HG02973 (cell line): ENCODE measurements around the gene TGFBR3.

Experiments
- ATAC-seq: cut with Tn5 transposase; IDR thresholded peaks from one replicate; pipeline ENCODE4 v1.9.1; 2021; ENCODE audit warnings: moderate library complexity; ENCODE audit not compliant: unreplicated experiment

The TGFBR3 gene

GRCh38 chr1:91827459-91828321 is 58.3 kb downstream of the TGFBR3 start:
- ATAC-seq, result no peak

DNA sequence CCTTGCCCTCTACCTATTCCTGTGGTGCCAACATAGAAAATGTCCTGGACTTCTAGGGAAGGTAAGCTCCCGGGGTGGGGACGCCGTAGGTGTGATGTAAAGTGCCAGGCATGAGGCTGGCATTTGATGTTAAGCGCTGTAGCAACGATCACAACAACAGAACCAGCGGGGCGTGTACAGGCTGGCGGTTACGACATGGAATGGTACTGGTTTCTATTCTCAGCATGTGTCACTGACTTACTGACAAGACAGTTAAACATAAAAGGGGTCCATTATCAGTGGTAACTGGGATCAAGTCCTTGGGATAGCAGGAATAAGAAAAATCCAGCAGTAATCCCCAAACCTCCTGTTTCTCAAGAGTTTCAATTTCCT is 58.9 kb downstream of the TGFBR3 start:
- no peak for ATAC-seq

DNA sequence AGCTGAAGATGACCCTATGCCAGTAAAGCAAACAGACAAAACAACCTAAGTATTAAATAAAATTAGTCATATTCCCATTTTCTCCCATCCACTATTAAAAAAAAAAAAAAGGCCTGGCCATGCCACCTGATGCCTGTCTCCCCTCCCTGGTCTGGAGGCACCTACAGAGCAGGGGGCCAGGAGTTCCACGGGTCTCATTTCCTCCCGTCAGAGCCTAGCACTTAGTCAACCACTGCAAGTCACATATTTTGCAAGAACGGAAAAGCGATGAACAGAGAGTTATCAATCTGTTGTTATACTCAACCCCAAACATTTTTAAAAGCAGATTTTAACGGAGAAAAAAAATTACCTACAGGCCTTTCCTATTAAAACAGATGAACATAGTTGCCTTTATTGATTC is 59.3 kb downstream of the TGFBR3 start:
- ATAC-seq, result no peak

DNA sequence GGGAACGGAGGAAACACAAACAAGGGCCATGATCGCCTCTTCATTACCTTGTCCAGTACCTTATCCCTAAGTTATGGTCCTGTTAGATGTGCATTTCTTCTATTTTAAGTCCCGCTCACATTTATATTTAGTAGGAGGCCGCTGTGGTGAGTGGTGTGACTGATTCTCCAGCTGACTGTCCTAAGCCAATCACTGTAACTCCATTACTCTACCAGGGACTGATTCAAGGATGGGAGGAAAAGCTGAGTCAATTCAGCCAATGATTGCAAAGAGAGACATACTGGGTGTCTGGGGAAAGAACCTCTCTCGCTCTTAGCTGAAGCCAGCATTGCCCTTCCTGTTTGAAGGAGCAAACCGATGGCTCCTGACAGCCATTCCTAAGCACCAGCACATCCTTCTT is 59.7 kb downstream of the TGFBR3 start:
- ATAC-seq, result no peak

DNA sequence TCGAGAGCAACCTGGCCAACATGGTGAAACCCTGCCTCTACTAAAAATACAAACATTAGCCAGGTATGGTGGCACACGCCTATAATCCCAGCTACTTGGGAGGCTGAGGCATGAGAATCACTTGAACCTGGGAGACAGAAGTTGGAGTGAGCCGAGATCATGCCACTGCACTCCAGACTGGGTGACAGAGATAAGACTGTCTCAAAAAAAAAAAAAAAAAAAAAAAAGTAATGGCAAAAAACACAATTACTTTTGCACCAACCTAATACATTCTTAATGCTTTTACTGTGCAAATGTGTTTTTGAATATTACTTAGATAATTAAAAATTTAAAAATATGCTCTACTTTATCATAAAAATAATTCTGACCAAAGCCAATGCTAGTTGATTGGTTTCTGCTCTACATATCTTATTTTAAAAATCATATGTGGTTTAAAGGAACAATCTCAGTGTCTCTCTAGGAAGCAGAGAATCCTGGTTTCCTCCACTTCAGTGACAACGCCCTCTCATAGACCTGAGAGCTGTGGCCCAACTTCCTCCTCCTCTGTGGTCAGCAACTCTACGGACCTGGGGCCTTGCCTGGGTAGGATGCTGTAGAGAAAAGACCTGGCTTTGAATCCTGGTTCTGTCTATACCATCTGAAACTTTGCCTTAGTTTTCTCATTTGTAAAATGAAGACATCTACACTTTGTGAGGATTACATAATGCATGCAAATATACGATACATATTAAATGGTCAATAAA is 64.7 kb downstream of the TGFBR3 start:
- ATAC-seq, result no peak

GRCh38 chr1:91819038-91819788 is 66.7 kb downstream of the TGFBR3 start:
- ATAC-seq, result no peak

GRCh38 chr1:91818713-91818975 is 67.3 kb downstream of the TGFBR3 start:
- no peak for ATAC-seq

- no peak for ATAC-seq
Measured at GRCh38 chr1:91817211-91817905, 68.6 kb downstream of the TGFBR3 start.

DNA sequence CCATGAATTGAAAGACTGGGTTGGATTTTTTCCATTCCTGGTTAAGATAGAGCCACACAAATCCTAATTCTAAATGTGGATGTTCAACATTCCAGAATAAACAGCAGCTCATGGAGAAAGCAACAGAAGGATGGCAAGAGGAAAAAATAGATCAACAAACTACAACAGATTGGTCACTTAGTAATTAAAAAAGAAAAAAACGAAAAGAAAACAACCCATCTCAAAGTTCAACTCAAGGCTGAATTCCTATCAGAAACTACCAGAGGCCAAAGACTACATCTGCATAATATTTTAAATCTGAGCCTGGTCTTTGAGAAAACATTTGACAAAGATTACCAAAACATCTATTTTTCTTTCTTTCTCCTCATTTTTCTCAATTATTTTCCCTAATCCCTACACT is 69.9 kb downstream of the TGFBR3 start:
- no peak for ATAC-seq

- no peak for ATAC-seq
Measured at GRCh38 chr1:91814448-91814847, 71.5 kb downstream of the TGFBR3 start.

GRCh38 chr1:91813813-91814212 is 72.1 kb downstream of the TGFBR3 start:
- no peak for ATAC-seq

- ATAC-seq, result no peak
Measured at GRCh38 chr1:91811363-91812025, 74.5 kb downstream of the TGFBR3 start.

GRCh38 chr1:91809317-91809716 is 76.6 kb downstream of the TGFBR3 start:
- ATAC-seq, result no peak

- ATAC-seq, result no peak
Measured at GRCh38 chr1:91807921-91808620, 77.9 kb downstream of the TGFBR3 start.

- ATAC-seq, result no peak
Measured at GRCh38 chr1:91806769-91807700, 78.9 kb downstream of the TGFBR3 start.

- ATAC-seq, result no peak
Measured at GRCh38 chr1:91806181-91806768, 79.7 kb downstream of the TGFBR3 start.

GRCh38 chr1:91805311-91805801 is 80.6 kb downstream of the TGFBR3 start:
- ATAC-seq, result no peak

GRCh38 chr1:91804546-91805023 is 81.4 kb downstream of the TGFBR3 start:
- no peak for ATAC-seq
